IMR-90 (cell line): ENCODE results near the gene MAU2. TPM values are rescaled to one million over a fixed set of nuclear protein-coding genes. Genes with fewer than 3 reads are reported as not detected.

Source experiments
- ATAC-seq: fragments of 200-7000 bp; cut with Tn5 transposase; 2 replicates; pipeline ENCODE4 v1.9.1; 2020; ENCODE audit warnings: low read depth, mild to moderate bottlenecking, moderate library complexity
- BruUV-seq: library from RNA; stranded (reverse); fragments of 400-500 nt; replicated peaks from 2 replicates; lab custom pipeline; 2021; lab: Mats Ljungman, UMichigan
- CTCF ChIA-PET: fragments of 300-600 bp; formaldehyde crosslinking; extraction: SDS; loops from one replicate; lab custom pipeline; 2021; ENCODE audit warnings: antibody characterized with exemption; lab: Yijun Ruan, JAX
- POLR2A ChIA-PET: fragments of 300-600 bp; sonication (Branson Sonifier 250); formaldehyde crosslinking; loops from one replicate; lab custom pipeline; 2022; ENCODE audit warnings: antibody characterized with exemption; ENCODE audit not compliant: unreplicated experiment; lab: Charles Lee
- DNase-seq: peaks from one replicate; pipeline ENCODE4 v3.0.0; 2013
- H2AFZ ChIP-seq: replicated peaks from 2 replicates; pipeline ENCODE3; 2013; ENCODE audit warnings: low read length, mild to moderate bottlenecking; ENCODE audit not compliant: poor library complexity
- H2AK5ac ChIP-seq: 2 replicates; pipeline ENCODE4 v1.6.1; 2013; ENCODE audit warnings: low read depth, low read length, inconsistent platforms
- H2AK9ac ChIP-seq: replicated peaks from 2 replicates; pipeline ENCODE3; 2013; ENCODE audit warnings: mild to moderate bottlenecking, low read depth, low read length, moderate library complexity; ENCODE audit not compliant: poor library complexity
- H2BK120ac ChIP-seq: 2 replicates; pipeline ENCODE4 v1.6.1; 2013; ENCODE audit warnings: low read depth, low read length, inconsistent platforms
- H2BK15ac ChIP-seq: 3 replicates; pipeline ENCODE4 v1.6.1; 2013; ENCODE audit warnings: low read depth, low read length, inconsistent platforms
- H2BK20ac ChIP-seq: 2 replicates; pipeline ENCODE4 v1.6.1; 2013; ENCODE audit warnings: low read depth, mild to moderate bottlenecking, inconsistent platforms, low read length, moderate library complexity
- H2BK5ac ChIP-seq: 2 replicates; pipeline ENCODE4 v1.6.1; 2013; ENCODE audit warnings: mild to moderate bottlenecking, low read depth, low read length, inconsistent platforms; ENCODE audit not compliant: poor library complexity, severe bottlenecking
- H3K14ac ChIP-seq: replicated peaks from 2 replicates; pipeline ENCODE4 v1.6.1; 2013; ENCODE audit warnings: low read depth, low read length, inconsistent platforms
- H3K18ac ChIP-seq: 2 replicates; pipeline ENCODE4 v1.6.1; 2013; ENCODE audit warnings: low read depth, low read length, control low read depth
- H3K23ac ChIP-seq: 2 replicates; pipeline ENCODE4 v1.6.1; 2013; ENCODE audit warnings: low read depth, low read length, inconsistent platforms
- H3K27ac ChIP-seq: 2 replicates; pipeline ENCODE4 v1.5.1; 2013; ENCODE audit warnings: mild to moderate bottlenecking, control low read depth, low read length; ENCODE audit not compliant: insufficient read depth
- H3K27me3 ChIP-seq: 2 replicates; pipeline ENCODE4 v1.6.1; 2013; ENCODE audit warnings: low read length; ENCODE audit not compliant: control insufficient read depth, insufficient read depth
- H3K36me3 ChIP-seq: 2 replicates; pipeline ENCODE4 v1.6.1; 2013; ENCODE audit warnings: low read length, mixed read lengths; ENCODE audit not compliant: control insufficient read depth, insufficient read depth
- H3K4ac ChIP-seq: 2 replicates; pipeline ENCODE4 v1.6.1; 2013; ENCODE audit warnings: low read depth, low read length, inconsistent platforms
- H3K4me1 ChIP-seq: 2 replicates; pipeline ENCODE4 v1.6.1; 2013; ENCODE audit warnings: low read length, mixed read lengths; ENCODE audit not compliant: control insufficient read depth, insufficient read depth
- H3K4me2 ChIP-seq: 2 replicates; pipeline ENCODE4 v1.6.1; 2013; ENCODE audit warnings: low read depth, mild to moderate bottlenecking, control low read depth, low read length, moderate library complexity
- H3K4me3 ChIP-seq: 2 replicates; pipeline ENCODE4 v1.5.1; 2013; ENCODE audit warnings: low read depth, mild to moderate bottlenecking, control low read depth, low read length, moderate library complexity; ENCODE audit not compliant: insufficient read depth
- H3K56ac ChIP-seq: 2 replicates; pipeline ENCODE4 v1.6.1; 2013; ENCODE audit warnings: low read length, inconsistent platforms; ENCODE audit not compliant: insufficient read depth; ENCODE audit errors: extremely low read depth
- H3K79me1 ChIP-seq, 2 experiments: 2 replicates each; pipeline ENCODE4 v1.6.1; 2013; ENCODE audit warnings: low read length in 2 of 2, inconsistent platforms in 1 of 2, low read depth in 1 of 2
- H3K9ac ChIP-seq: 2 replicates; pipeline ENCODE4 v1.6.1; 2013; ENCODE audit warnings: low read depth, low read length, control low read depth
- H3K9me1 ChIP-seq: 2 replicates; pipeline ENCODE4 v1.6.1; 2013; ENCODE audit warnings: low read length, inconsistent platforms; ENCODE audit not compliant: insufficient read depth
- H3K9me3 ChIP-seq: 2 replicates; pipeline ENCODE4 v1.6.1; 2013; ENCODE audit warnings: low read length; ENCODE audit not compliant: control insufficient read depth, insufficient read depth
- H4K20me1 ChIP-seq: 2 replicates; pipeline ENCODE4 v1.6.1; 2013; ENCODE audit warnings: low read length, inconsistent platforms; ENCODE audit not compliant: insufficient read depth
- H4K5ac ChIP-seq: 2 replicates; pipeline ENCODE4 v1.6.1; 2013; ENCODE audit warnings: mild to moderate bottlenecking, low read depth, low read length, control low read depth
- H4K8ac ChIP-seq, 2 experiments: 2 replicates each; pipeline ENCODE4 v1.6.1; 2013; ENCODE audit warnings: low read depth in 2 of 2, low read length in 2 of 2, control low read depth in 1 of 2, inconsistent platforms in 1 of 2
- H4K91ac ChIP-seq: 2 replicates; pipeline ENCODE4 v1.6.1; 2013; ENCODE audit warnings: low read depth, low read length, inconsistent platforms; ENCODE audit not compliant: insufficient read depth
- BHLHE40 ChIP-seq: fragments of 150-350 bp; IDR thresholded peaks from 2 replicates; pipeline ENCODE4 v1.6.1; 2016; ENCODE audit warnings: mild to moderate bottlenecking, low read depth, low read length
- MXI1 ChIP-seq: IDR thresholded peaks from 2 replicates; pipeline ENCODE4 v1.6.1; 2012; ENCODE audit warnings: low read depth, mild to moderate bottlenecking, low read length, moderate library complexity, borderline replicate concordance
- NFE2L2 ChIP-seq: fragments of 150-350 bp; IDR thresholded peaks from 2 replicates; pipeline ENCODE4 v1.6.1; 2016; ENCODE audit warnings: low read depth, mild to moderate bottlenecking, low read length
- POLR2A ChIP-seq: IDR thresholded peaks from 2 replicates; pipeline ENCODE4 v1.6.1; 2012; ENCODE audit warnings: mild to moderate bottlenecking, low read depth, low read length
- RFX5 ChIP-seq: IDR thresholded peaks from 2 replicates; pipeline ENCODE4 v1.8.0; 2012; ENCODE audit warnings: low read depth, mild to moderate bottlenecking, low read length, moderate library complexity
- SMC3 ChIP-seq: fragments of 150-350 bp; IDR thresholded peaks from 2 replicates; pipeline ENCODE4 v1.6.1; 2016; ENCODE audit warnings: low read depth, mild to moderate bottlenecking, antibody characterized with exemption, low read length, moderate library complexity
- WGBS, 2 experiments: methylation state at CpG; one replicate each; pipeline versions ENCODE4 v1.1.5 to v1.1.7; 2013; ENCODE audit warnings: missing lambda C conversion rate in 2 of 2; ENCODE audit not compliant: insufficient read length in 1 of 2; ENCODE audit errors: extremely low coverage in 2 of 2; 5-methylcytosine and 5-hydroxymethylcytosine counted together
- dilution Hi-C: fragments of 300-500 bp; cut with HindIII; formaldehyde crosslinking; loops from one replicate; pipeline ENCODE4 v1.14.3; 2018; ENCODE audit warnings: low sequenced_read_pairs; ENCODE audit not compliant: unreplicated experiment
- in situ Hi-C: fragments of 300-500 bp; cut with MboI; formaldehyde crosslinking; loops from 3 replicates; pipeline ENCODE4 v1.14.3; 2019; ENCODE audit warnings: low sequenced_read_pairs, inconsistent platforms, mixed read lengths
- intact Hi-C: fragments of 100-400 bp; cut with micrococcal nuclease; formaldehyde crosslinking; loops from 2 replicates; pipeline ENCODE4 v1.10.0; 2022
- polyA plus RNA-seq, 3 experiments: library from polyadenylated mRNA; depleted of rRNA; stranded (reverse); fragments of >200 nt; gene quantifications; 2 replicates each; pipeline ENCODE4 v1.2.3, GENCODE V29; 2012; ENCODE audit warnings: low replicate concordance in 1 of 3
- total RNA-seq: library from RNA; depleted of rRNA; stranded (reverse); fragments of >200 nt; gene quantifications from 2 replicates; pipeline ENCODE4 v1.2.3, GENCODE V29; 2012
- TF ChIP-seq, protein P1 (sequence below): fragments of 150-350 bp; IDR thresholded peaks from 2 replicates; pipeline ENCODE4 v1.6.1; 2017; ENCODE audit warnings: mild to moderate bottlenecking, antibody characterized with exemption, low read length, low read depth

MAU2 gene
- total and polyA plus RNA-seq, 2 of the 4 experiments (the other 2 are of a cell fraction) = 24.6 to 31.1 TPM

- CTCF ChIA-PET = no interaction called here
- TF ChIP-seq RFX5 (no peak), BHLHE40 (no peak), MXI1 (no peak), NFE2L2 (no peak), POLR2A (no peak), SMC3 (no peak)
- TF ChIP-seq, protein P1, sequence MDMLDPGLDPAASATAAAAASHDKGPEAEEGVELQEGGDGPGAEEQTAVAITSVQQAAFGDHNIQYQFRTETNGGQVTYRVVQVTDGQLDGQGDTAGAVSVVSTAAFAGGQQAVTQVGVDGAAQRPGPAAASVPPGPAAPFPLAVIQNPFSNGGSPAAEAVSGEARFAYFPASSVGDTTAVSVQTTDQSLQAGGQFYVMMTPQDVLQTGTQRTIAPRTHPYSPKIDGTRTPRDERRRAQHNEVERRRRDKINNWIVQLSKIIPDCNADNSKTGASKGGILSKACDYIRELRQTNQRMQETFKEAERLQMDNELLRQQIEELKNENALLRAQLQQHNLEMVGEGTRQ = no peak
- in situ Hi-C loops = loop anchor here (25.0 kb wide), 1 partner anchor 256 kb away; the partner anchor contains the start of genes GMIP and LPAR2
These were observed 60.6 kb downstream of the MAU2 start for GRCh38 chr19:19381007-19381926.

More at GRCh38 chr19:19381007-19381926, 60.6 kb downstream of the MAU2 start:
- Histone ChIP-seq H3K9me1 (peaks cover 4% of the 10 kb centered on the region; the same call in 1 of the 2 replicates), H3K4me3 (no peak overlapping the region), H2BK5ac (no peak overlapping the region), H2AK5ac (no peak overlapping the region), H3K4ac (no peak overlapping the region), H2BK20ac (no peak overlapping the region), H2BK120ac (no peak overlapping the region), H2AK9ac (no peak overlapping the region), H3K9ac (no peak overlapping the region), H3K18ac (no peak overlapping the region), H3K4me2 (no peak overlapping the region), H3K27ac (no peak overlapping the region), H4K91ac (no peak overlapping the region), H4K5ac (no peak overlapping the region), H2BK15ac (no peak overlapping the region), H3K4me1 (peaks cover 4% of the 10 kb centered on the region), H4K20me1 (no peaks in the 10 kb centered on the region), H3K14ac (no peak overlapping the region), H3K23ac (no peak overlapping the region), H4K8ac (no peak overlapping the region), H3K27me3 (no peaks in the 10 kb centered on the region), H3K79me1 (peaks cover 9 to 11% of the 10 kb centered on the region in 2 experiments), H3K9me3 (no peaks in the 10 kb centered on the region), H3K36me3 (no peaks in the 10 kb centered on the region), H2AFZ (no peak overlapping the region), H3K56ac (no peak overlapping the region)
- intact Hi-C loops (no loop called here), dilution Hi-C loops (no loop called here)
- no peak for ATAC-seq
- DNase-seq = no peak
- POLR2A ChIA-PET = interaction anchor here (0.6 kb wide), 1 partner anchor 111 kb away, joined by 6 read pairs; no protein-coding TSS in a partner anchor
- WGBS, 2 experiments = 90% methylated on average over 2 of the region's 11 CpGs; no CpG with 5 or more reads in 1 of the 2 experiments
- BruUV-seq = no TSS peak
